ENCODE data around the gene KPTN.
A peak's percentile ranks its signal among the peaks of the same experiment; 100 is the strongest.

KPTN gene

DNA sequence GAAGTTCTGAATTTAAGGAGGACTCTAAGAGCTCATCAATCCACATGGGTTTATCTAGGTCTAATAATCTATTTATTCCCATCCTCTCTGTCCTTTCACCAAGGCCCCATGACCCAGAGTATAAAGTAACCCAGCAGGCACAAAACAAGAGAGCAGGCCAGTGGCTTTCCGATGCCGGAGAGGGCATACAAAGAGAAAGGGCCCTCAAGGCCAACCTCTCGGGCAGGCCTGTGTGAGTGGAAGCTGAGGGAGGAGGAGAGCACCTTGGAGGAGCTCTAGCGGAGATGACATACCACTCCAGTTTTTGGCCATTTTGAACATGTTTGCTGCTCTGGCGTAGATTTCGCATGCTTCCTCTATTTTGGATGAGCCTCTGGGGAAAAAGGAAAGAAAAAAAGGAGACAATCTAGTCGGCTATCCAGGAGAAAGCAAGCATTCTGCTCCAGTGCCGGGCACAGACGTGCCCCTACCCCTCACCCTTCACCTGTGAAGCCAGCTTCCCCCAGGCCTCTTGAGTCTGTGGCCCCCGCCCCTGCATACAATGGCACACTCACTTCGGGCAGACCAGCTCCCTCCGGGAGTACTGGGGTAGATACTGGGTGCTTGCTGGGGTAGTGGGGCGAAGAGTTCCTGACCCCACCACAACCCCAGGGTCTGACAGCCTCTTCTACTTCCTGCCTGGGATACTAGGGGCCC lies 19.3 kb upstream of the KPTN start:
- Mint-ChIP-seq H3K27ac (peak overlapping the region; percentile 22), H3K4me1 (ENCODE audit: low read depth) (peaks cover 18% of the 10 kb centered on the region), H3K27me3 (no peaks in the 10 kb centered on the region), H3K9me3 (no peaks in the 10 kb centered on the region), H3K4me3 (no peak overlapping the region), H3K36me3 (ENCODE audit: low read depth) (peaks cover 94% of the 10 kb centered on the region)
- intact Hi-C loops (cut with micrococcal nuclease), result no loop called here

- H3K9me3 Mint-ChIP-seq, result no peaks in the 10 kb centered on the region
- H3K36me3 Mint-ChIP-seq (ENCODE audit: low read depth), result peaks cover 99% of the 10 kb centered on the region
- no peaks in the 10 kb centered on the region for H3K4me1 Mint-ChIP-seq (ENCODE audit: low read depth)
- H3K27ac Mint-ChIP-seq, result no peak overlapping the region
- H3K4me3 Mint-ChIP-seq, result no peak overlapping the region
- intact Hi-C loops (cut with micrococcal nuclease), result no loop called here
- no peaks in the 10 kb centered on the region for H3K27me3 Mint-ChIP-seq
These were observed 16.1 kb upstream of the KPTN start for GRCh38 chr19:47499863-47500830.

DNA sequence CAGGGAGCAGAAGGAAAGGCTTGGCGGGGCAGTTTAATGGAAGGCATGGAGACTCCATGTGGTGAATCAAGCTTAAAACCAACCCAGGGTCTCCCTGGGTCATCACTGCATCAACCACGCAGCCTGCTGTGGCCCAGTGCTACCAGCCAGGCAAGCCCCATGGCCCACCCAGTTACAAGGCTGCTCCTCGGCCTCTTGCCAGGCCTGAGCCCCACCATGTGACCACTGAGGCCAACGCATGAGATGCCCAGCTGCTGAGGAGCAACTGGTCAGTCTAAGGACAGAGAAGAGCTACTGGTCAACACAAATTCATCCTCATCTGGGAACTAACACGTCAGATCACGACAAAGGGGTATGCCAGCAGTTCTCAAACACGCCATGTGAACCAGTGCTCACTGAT lies 15.4 kb upstream of the KPTN start:
- intact Hi-C loops (cut with micrococcal nuclease), result no loop called here
- H3K27ac Mint-ChIP-seq, result no peak overlapping the region
- no peaks in the 10 kb centered on the region for H3K4me1 Mint-ChIP-seq (ENCODE audit: low read depth)
- H3K4me3 Mint-ChIP-seq, result no peak overlapping the region
- H3K36me3 Mint-ChIP-seq (ENCODE audit: low read depth), result peaks cover 100% of the 10 kb centered on the region
- no peaks in the 10 kb centered on the region for H3K9me3 Mint-ChIP-seq
- H3K27me3 Mint-ChIP-seq, result no peaks in the 10 kb centered on the region

- H3K27ac Mint-ChIP-seq, result peak overlapping the region; percentile 4
- H3K9me3 Mint-ChIP-seq, result no peaks in the 10 kb centered on the region
- H3K4me3 Mint-ChIP-seq, result no peak overlapping the region
- intact Hi-C loops (cut with micrococcal nuclease), result no loop called here
- H3K27me3 Mint-ChIP-seq, result no peaks in the 10 kb centered on the region
- H3K36me3 Mint-ChIP-seq (ENCODE audit: low read depth), result peaks cover 100% of the 10 kb centered on the region
- no peaks in the 10 kb centered on the region for H3K4me1 Mint-ChIP-seq (ENCODE audit: low read depth)
These were observed 14.5 kb upstream of the KPTN start for GRCh38 chr19:47498561-47498960.

DNA sequence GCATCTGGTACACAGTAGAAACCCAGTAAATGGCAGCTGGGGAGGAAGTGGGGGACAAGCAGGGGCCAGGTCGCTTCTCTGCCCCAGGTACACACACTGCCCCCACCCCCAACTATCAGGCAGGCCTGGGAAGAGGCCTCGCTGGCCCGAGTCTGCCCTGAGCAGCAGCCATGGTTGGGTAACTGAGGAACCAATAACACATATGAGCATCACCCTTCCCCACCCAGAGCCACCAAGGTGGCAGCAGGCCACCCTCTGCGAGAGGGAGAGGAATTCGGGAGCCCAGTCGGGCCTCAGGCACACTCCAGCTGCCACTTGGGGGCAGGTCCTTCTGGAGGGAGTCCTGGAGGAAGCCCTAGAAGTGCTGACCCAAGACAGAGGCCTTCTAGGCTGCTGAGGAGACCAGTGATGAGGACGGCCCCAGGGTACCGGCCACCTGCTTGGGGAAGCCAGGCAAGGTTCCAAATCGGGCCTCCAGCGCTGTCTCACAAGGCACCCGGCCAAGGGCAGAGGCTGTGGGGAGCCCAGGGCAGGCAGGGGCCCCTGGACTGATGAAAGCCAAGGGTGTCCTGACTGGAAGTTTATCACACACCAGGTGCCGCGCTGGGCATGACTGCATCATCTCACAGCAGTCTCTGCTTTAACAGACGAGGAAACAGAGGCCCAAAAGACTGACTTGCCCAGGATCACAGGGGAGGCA lies 14.0 kb upstream of the KPTN start:
- Mint-ChIP-seq H3K27me3 (no peaks in the 10 kb centered on the region), H3K4me1 (ENCODE audit: low read depth) (no peaks in the 10 kb centered on the region), H3K36me3 (ENCODE audit: low read depth) (peaks cover 100% of the 10 kb centered on the region), H3K9me3 (no peaks in the 10 kb centered on the region), H3K4me3 (no peak overlapping the region), H3K27ac (no peak overlapping the region)
- intact Hi-C loops (cut with micrococcal nuclease), result no loop called here

DNA sequence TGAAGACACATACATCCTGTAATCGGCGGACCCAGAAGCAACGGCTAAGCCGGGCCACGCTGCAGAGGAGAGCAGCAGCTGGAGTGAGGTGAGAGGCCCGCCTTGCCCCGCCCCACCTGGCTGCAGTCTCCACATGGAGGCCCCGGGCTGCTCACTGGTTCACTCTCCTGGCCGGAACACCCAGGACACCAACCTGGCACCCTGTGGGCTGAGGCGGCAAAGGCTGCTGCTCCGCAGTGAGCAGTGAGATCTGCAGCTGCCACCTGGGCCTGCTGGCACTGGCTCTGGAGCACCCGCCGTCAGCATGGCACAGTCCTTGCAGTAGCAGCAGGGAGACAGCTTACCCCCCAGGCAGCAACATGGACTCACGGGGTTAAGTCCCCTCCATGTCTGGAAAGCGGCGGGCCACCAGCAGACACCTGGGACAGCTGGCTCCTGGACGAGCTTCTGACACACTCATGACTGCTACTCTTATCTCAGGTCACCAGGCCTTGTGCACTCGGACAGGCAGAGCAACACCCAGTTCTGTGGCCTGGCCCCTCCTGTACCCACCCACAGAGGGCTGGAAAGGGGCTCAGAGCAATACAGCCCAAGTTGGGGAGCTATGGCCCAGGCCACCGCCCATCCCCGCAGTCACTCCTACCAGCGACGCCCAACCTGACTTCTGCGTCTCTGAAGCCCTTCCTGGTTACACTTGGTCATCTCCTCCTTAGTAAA lies 13.2 kb upstream of the KPTN start:
- Mint-ChIP-seq H3K4me1 (ENCODE audit: low read depth) (no peaks in the 10 kb centered on the region), H3K27me3 (no peaks in the 10 kb centered on the region), H3K4me3 (no peak overlapping the region), H3K27ac (no peak overlapping the region), H3K36me3 (ENCODE audit: low read depth) (peaks cover 100% of the 10 kb centered on the region), H3K9me3 (no peaks in the 10 kb centered on the region)
- intact Hi-C loops (cut with micrococcal nuclease), result no loop called here

DNA sequence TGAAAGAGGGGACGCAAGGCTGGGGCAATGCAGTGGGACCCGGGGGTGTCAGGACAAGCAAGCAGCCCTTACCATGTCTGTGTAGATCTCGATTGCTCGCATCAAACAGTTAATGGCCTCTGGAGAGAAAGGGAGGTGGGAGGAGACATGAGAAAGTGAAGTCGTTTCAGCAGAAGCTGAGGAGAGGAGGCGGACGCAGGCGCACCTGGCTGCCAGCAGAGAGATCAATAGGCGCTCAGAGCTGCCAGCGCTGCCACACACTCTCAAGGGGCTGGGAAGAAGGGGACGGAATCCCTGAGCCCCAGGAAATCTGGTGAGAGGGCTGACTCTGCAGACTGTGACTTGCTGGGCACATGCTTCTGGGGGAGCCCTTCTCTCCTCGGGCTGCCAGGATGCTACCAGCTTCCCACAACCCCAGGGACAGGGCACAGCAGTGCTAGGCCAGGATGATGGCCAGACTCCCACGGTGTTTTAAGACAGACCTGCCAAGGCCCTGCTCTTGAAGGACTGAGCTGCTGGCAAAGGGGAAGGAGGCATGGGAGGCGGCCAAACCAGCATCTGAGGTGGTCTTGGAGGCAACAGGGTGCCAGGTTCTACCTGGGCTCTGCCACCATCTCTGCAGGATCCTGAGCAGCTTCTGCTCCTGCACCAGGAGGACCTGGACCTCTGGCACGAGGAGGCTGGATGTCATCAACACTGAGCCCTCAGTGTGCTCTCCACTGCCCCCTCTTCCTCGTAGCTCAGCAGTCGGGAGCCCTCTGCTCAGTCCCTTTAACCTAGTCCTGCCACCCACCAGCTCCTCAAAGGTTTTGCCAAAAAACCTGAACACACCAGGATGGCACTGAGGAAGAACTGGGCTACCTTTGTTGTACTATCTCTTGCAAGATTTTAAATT lies 11.7 kb upstream of the KPTN start:
- H3K9me3 Mint-ChIP-seq, result no peaks in the 10 kb centered on the region
- H3K36me3 Mint-ChIP-seq (ENCODE audit: low read depth), result peaks cover 100% of the 10 kb centered on the region
- H3K4me1 Mint-ChIP-seq (ENCODE audit: low read depth), result no peaks in the 10 kb centered on the region
- intact Hi-C loops (cut with micrococcal nuclease), result no loop called here
- no peaks in the 10 kb centered on the region for H3K27me3 Mint-ChIP-seq
- H3K27ac Mint-ChIP-seq, result no peak overlapping the region
- H3K4me3 Mint-ChIP-seq, result no peak overlapping the region

GRCh38 chr19:47494729-47495128 lies 10.7 kb upstream of the KPTN start:
- Mint-ChIP-seq H3K4me3 (no peak overlapping the region), H3K4me1 (ENCODE audit: low read depth) (peaks cover 5% of the 10 kb centered on the region), H3K36me3 (ENCODE audit: low read depth) (peaks cover 100% of the 10 kb centered on the region), H3K27ac (no peak overlapping the region), H3K27me3 (no peaks in the 10 kb centered on the region), H3K9me3 (no peaks in the 10 kb centered on the region)
- intact Hi-C loops (cut with micrococcal nuclease), result no loop called here

DNA sequence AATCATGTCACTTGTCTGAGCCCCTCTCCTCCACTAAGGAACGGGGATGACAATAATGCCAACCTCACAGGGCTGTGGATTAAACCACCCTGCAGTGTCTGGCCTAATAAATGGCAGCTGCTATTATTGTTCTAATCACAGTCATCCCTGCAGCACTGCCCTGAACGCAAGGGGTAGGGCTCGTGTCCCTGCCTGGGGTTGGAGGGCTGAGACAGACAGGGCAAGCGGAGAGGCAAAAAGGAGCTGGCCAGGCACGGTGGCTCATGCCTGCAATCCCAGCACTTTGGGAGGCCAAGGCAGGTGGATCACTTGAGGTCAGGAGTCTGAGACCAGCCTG lies 10.2 kb upstream of the KPTN start:
- H3K36me3 Mint-ChIP-seq (ENCODE audit: low read depth), result peaks cover 100% of the 10 kb centered on the region
- no peak overlapping the region for H3K4me3 Mint-ChIP-seq
- intact Hi-C loops (cut with micrococcal nuclease), result no loop called here
- no peak overlapping the region for H3K27ac Mint-ChIP-seq
- no peaks in the 10 kb centered on the region for H3K9me3 Mint-ChIP-seq
- H3K4me1 Mint-ChIP-seq (ENCODE audit: low read depth), result peaks cover 10% of the 10 kb centered on the region
- no peaks in the 10 kb centered on the region for H3K27me3 Mint-ChIP-seq

GRCh38 chr19:47493378-47494210 lies 9.6 kb upstream of the KPTN start:
- intact Hi-C loops (cut with micrococcal nuclease), result no loop called here
- Mint-ChIP-seq H3K27ac (no peak overlapping the region), H3K27me3 (no peaks in the 10 kb centered on the region), H3K9me3 (no peaks in the 10 kb centered on the region), H3K4me3 (no peak overlapping the region), H3K4me1 (ENCODE audit: low read depth) (peaks cover 14% of the 10 kb centered on the region), H3K36me3 (ENCODE audit: low read depth) (peaks cover 100% of the 10 kb centered on the region)

DNA sequence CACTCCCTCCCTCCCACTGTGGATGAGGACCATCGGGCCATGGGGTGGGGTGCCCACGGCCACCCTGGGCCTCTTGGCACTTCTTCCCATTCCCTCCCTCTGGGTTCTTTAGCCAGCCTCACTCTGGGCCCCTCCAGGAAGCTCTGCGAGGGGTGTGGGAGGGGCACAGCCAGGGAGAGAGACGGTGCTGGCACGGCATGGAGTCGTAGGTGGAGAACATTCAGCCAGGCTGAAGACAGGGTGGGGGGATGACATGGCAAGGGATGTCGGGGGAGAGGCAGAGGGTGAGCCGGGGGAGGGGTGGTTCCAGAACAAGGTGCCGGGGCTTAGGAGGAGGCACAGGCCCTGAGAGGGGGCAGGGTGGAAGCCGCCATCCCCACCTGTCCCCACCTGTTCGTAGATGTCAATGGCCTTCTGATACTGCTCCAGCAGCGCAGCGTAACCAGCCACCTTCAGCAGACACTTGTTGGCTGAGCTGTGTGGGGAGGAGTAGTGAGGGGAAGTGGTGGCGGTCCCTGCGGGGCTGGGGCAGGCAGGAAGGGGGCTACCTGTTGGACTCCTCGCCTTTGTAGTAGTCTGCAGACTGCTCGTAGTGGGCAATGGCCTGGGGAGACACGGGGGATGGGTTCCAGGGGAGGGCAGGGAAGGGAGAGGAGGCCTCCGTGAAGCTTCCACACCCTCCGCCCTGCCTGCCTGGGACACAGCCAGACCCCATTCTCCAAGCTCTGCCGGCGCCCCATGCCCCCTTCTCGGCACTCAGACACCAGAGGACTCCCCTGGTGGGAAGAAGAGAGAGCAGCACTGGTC lies 8.8 kb upstream of the KPTN start:
- Mint-ChIP-seq H3K4me1 (ENCODE audit: low read depth) (peaks cover 14% of the 10 kb centered on the region), H3K27ac (no peak overlapping the region), H3K27me3 (no peaks in the 10 kb centered on the region), H3K4me3 (no peak overlapping the region), H3K9me3 (no peaks in the 10 kb centered on the region), H3K36me3 (ENCODE audit: low read depth) (peaks cover 100% of the 10 kb centered on the region)
- intact Hi-C loops (cut with micrococcal nuclease), result no loop called here

- no peak overlapping the region for H3K4me3 Mint-ChIP-seq
- H3K27ac Mint-ChIP-seq, result no peak overlapping the region
These were observed 8.1 kb upstream of the KPTN start for GRCh38 chr19:47492137-47492533.

More at GRCh38 chr19:47492137-47492533, 8.1 kb upstream of the KPTN start:
- no peaks in the 10 kb centered on the region for H3K9me3 Mint-ChIP-seq
- intact Hi-C loops (cut with micrococcal nuclease), result no loop called here
- H3K27me3 Mint-ChIP-seq, result no peaks in the 10 kb centered on the region
- H3K36me3 Mint-ChIP-seq (ENCODE audit: low read depth), result peaks cover 100% of the 10 kb centered on the region
- H3K4me1 Mint-ChIP-seq (ENCODE audit: low read depth), result peaks cover 19% of the 10 kb centered on the region
